Measurements from ENCODE around the gene ZNF346.
A peak's percentile ranks its signal among the peaks of the same experiment; 100 is the strongest.

ZNF346 gene

DNA sequence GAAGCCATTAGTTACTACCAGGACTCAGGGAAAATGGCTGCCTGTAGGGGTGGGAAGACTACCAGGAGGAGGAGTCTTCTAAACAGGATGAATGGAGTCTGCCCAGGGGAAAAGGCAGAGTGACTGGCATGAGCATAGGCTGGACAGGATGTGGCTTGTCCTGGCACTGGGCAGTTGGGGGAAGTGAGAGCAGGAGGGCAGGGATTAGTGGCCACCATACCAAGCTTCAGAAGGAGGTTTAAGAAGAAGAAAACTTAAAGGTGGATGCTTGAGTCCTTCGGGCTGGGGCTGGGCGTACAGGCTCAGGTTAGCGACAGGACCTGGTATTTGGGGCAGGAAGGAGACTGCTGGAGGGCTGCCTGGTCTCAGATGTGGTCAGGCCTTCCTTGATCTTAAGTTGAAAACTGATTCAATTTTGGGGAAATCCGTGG, 106.1 kb downstream of the ZNF346 start:
- H2AK5ac ChIP-seq (ENCODE audit: low read length), result no peak overlapping the region
- no peak overlapping the region for H3K4me2 ChIP-seq (ENCODE audit: low read length)
- H3K18ac ChIP-seq (ENCODE audit: low read length), result no peak overlapping the region
- no peak overlapping the region for H2AFZ ChIP-seq (ENCODE audit: insufficient read depth, low read length, poor library complexity)
- no peak overlapping the region for H3K14ac ChIP-seq (ENCODE audit: low read length)
- H2BK120ac ChIP-seq (ENCODE audit: insufficient read depth, low read length, poor library complexity), result no peak overlapping the region
- no peak overlapping the region for H3K23ac ChIP-seq (ENCODE audit: low read length)
- H4K8ac ChIP-seq (ENCODE audit: low read depth, low read length), result no peak overlapping the region
- no peak overlapping the region for H3K27ac ChIP-seq (ENCODE audit: low read depth, low read length)
- no peak overlapping the region for H2BK5ac ChIP-seq (ENCODE audit: low read depth, low read length, poor library complexity)
- no CpG with 5 or more reads among the region's 4 CpGs for WGBS (ENCODE audit: extremely low coverage, insufficient coverage, insufficient read length)
- no peak overlapping the region for H2BK12ac ChIP-seq (ENCODE audit: low read length)
- no peak overlapping the region for H3K9ac ChIP-seq (ENCODE audit: low read length)
- H3K27me3 ChIP-seq (ENCODE audit: insufficient read depth, low read length), result no peaks in the 10 kb centered on the region
- no peak overlapping the region for H3K4me3 ChIP-seq (ENCODE audit: low read depth, low read length)
- no peak overlapping the region for H4K12ac ChIP-seq (ENCODE audit: low read depth, low read length)
- H3K79me1 ChIP-seq (ENCODE audit: low read length), result peaks cover 15% of the 10 kb centered on the region
- H3K4me1 ChIP-seq (ENCODE audit: control insufficient read depth in 1 of 2, insufficient read depth in 2 of 2, low read length in 2 of 2), result peaks cover 9 to 15% of the 10 kb centered on the region in 2 experiments
- DNase-seq, result no peak
- H3K4ac ChIP-seq (ENCODE audit: low read depth, low read length), result no peak overlapping the region
- peaks cover 13% of the 10 kb centered on the region for H3K79me2 ChIP-seq (ENCODE audit: control insufficient read depth, insufficient read depth, low read length, poor library complexity)
- no peaks in the 10 kb centered on the region for H3K36me3 ChIP-seq (ENCODE audit: control insufficient read depth in 1 of 2, insufficient read depth in 2 of 2, low read length in 2 of 2)
- peaks cover 2% of the 10 kb centered on the region for H3K9me3 ChIP-seq (ENCODE audit: insufficient read depth, low read depth, low read length)
- H4K91ac ChIP-seq (ENCODE audit: low read depth, low read length), result no peak overlapping the region

DNA sequence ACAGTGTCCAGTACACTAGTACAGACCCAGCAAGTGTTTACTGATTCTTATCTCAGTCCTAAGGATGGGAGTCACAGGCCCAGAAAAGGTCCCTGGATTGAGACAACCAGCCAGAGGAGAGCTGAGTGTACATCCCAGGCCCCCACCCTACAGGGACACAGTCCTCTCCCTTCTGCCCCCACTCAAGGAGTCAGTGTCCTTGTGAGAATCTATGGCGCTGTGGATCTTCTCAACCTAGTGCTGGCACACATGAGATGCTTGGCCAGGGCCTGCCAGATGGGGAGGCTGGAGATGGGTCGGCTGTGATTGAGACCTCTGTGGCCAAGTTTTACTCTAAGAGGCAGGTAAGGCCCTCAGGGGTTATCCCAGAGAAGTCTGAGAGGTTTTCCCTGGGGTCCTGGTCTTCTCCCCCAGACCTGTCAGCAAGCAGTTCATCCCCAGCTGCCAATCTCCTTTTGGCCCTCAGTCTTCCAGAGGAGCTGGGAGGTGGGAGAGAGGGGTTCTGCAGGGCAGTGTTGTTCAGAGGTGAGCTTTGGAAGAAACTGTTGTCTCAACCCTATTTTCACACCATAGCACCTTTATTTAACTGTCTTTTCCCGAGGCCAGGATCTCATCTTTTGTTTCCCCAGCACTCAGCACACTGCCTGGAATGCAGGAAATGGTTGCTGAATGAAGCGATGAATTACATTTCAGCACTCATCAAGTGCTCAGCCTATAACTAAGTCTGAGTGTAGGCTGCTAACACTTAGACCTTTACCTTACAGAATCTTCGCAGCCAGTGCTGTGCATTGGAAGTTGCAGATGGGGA, 107.9 kb downstream of the ZNF346 start:
- Histone ChIP-seq H3K4ac (ENCODE audit: low read depth, low read length) (no peak overlapping the region), H4K8ac (ENCODE audit: low read depth, low read length) (no peak overlapping the region), H3K79me1 (ENCODE audit: low read length) (peaks cover 25% of the 10 kb centered on the region), H3K79me2 (ENCODE audit: control insufficient read depth, insufficient read depth, low read length, poor library complexity) (peaks cover 27% of the 10 kb centered on the region), H2BK12ac (ENCODE audit: low read length) (no peak overlapping the region), H3K9me3 (ENCODE audit: insufficient read depth, low read depth, low read length) (peaks cover 2% of the 10 kb centered on the region), H3K18ac (ENCODE audit: low read length) (no peak overlapping the region), H3K4me1 (ENCODE audit: control insufficient read depth in 1 of 2, insufficient read depth in 2 of 2, low read length in 2 of 2) (peaks cover 16 to 21% of the 10 kb centered on the region in 2 experiments), H2BK120ac (ENCODE audit: insufficient read depth, low read length, poor library complexity) (no peak overlapping the region), H3K27ac (ENCODE audit: low read depth, low read length) (no peak overlapping the region), H3K23ac (ENCODE audit: low read length) (no peak overlapping the region), H2AFZ (ENCODE audit: insufficient read depth, low read length, poor library complexity) (no peak overlapping the region), H3K36me3 (ENCODE audit: control insufficient read depth in 1 of 2, insufficient read depth in 2 of 2, low read length in 2 of 2) (peaks cover 2 to 5% of the 10 kb centered on the region in 2 experiments), H4K91ac (ENCODE audit: low read depth, low read length) (no peak overlapping the region), H2AK5ac (ENCODE audit: low read length) (no peak overlapping the region), H2BK5ac (ENCODE audit: low read depth, low read length, poor library complexity) (no peak overlapping the region), H3K4me2 (ENCODE audit: low read length) (no peak overlapping the region), H3K27me3 (ENCODE audit: insufficient read depth, low read length) (no peaks in the 10 kb centered on the region), H3K9ac (ENCODE audit: low read length) (no peak overlapping the region), H3K14ac (ENCODE audit: low read length) (no peak overlapping the region), H3K4me3 (ENCODE audit: low read depth, low read length) (no peak overlapping the region), H4K12ac (ENCODE audit: low read depth, low read length) (no peak overlapping the region)
- WGBS (ENCODE audit: extremely low coverage, insufficient coverage, insufficient read length), result no CpG with 5 or more reads among the region's 5 CpGs
- DNase-seq, result peak in 1 of 2 donors; percentile 23

Measured in trophoblast cell (in vitro differentiated cells and primary cell).